Astrocyte (in vitro differentiated cells and primary cell): Measurements from ENCODE around the gene CIBAR2.

Source experiments
- CTCF ChIP-seq: IDR thresholded peaks from 2 replicates; pipeline ENCODE4 v1.5.1; 2011; ENCODE audit warnings: low read depth, mild to moderate bottlenecking, inconsistent platforms, low read length, moderate library complexity; ENCODE audit not compliant: insufficient read depth
- EZH2 ChIP-seq: IDR thresholded peaks from 2 replicates; pipeline ENCODE4 v1.6.1; 2012; ENCODE audit warnings: mild to moderate bottlenecking, low read length, inconsistent platforms; ENCODE audit not compliant: insufficient read depth

GRCh38 chr16:85090873-85091521, 21.3 kb downstream of the CIBAR2 start:
- TF ChIP-seq CTCF: no peak
- no peak for TF ChIP-seq EZH2
